Endothelial cell of umbilical vein (primary cell): ENCODE measurements around the gene NLGN2. TPM values are rescaled to one million over a fixed set of nuclear protein-coding genes. Genes with fewer than 3 reads are reported as not detected.

ENCODE experiments used
- BruUV-seq: library from RNA; stranded (reverse); fragments of 400-500 nt; replicated peaks from 2 replicates; lab custom pipeline; 2021; lab: Mats Ljungman, UMichigan
- CTCF ChIA-PET: fragments of 300-600, 350-600 bp; sonication (Branson Sonifier 250); formaldehyde crosslinking; loops from one replicate; lab custom pipeline; 2021; ENCODE audit warnings: antibody characterized with exemption, inconsistent platforms; lab: Charles Lee
- POLR2A ChIA-PET: fragments of 300-600, 350-600 bp; sonication (Branson Sonifier 250); formaldehyde crosslinking; loops from one replicate; lab custom pipeline; 2021; ENCODE audit warnings: antibody characterized with exemption, inconsistent platforms; lab: Charles Lee
- DNase-seq: peaks from one replicate; pipeline ENCODE4 v3.0.0-alpha.2; 2011; ENCODE audit warnings: low read depth, low spot score
- FAIRE-seq: peaks from 2 replicates; lab custom pipeline; 2011; peaks lifted over from hg19 to GRCh38; lab: Jason Lieb, UNC
- H2AFZ ChIP-seq: 2 replicates; pipeline ENCODE4 v1.6.0; 2012; ENCODE audit warnings: low read depth, low read length, control low read depth, inconsistent platforms
- H3K27ac ChIP-seq: 2 replicates; pipeline ENCODE4 v1.5.1; 2011; ENCODE audit warnings: low read depth, mild to moderate bottlenecking, control low read depth, low read length, moderate library complexity; ENCODE audit not compliant: insufficient read depth
- H3K27me3 ChIP-seq, 2 experiments: 2 replicates each; pipeline versions ENCODE4 v1.6.0 to v1.6.1; 2011; ENCODE audit warnings: low read length in 2 of 2, mixed read lengths in 1 of 2; ENCODE audit not compliant: control insufficient read depth in 2 of 2, insufficient read depth in 2 of 2
- H3K36me3 ChIP-seq, 2 experiments: 2 replicates in 1 of 2; 3 replicates in 1 of 2; pipeline ENCODE4 v1.5.1; 2011; ENCODE audit warnings: low read length in 2 of 2, mild to moderate bottlenecking in 1 of 2, moderate library complexity in 1 of 2; ENCODE audit not compliant: control insufficient read depth in 2 of 2, insufficient read depth in 2 of 2; ENCODE audit errors: extremely low read depth in 1 of 2
- H3K4me1 ChIP-seq: 3 replicates; pipeline ENCODE4 v1.5.1; 2011; ENCODE audit warnings: mild to moderate bottlenecking, low read length; ENCODE audit not compliant: control insufficient read depth, insufficient read depth; ENCODE audit errors: extremely low read depth
- H3K4me2 ChIP-seq: 2 replicates; pipeline ENCODE4 v1.6.1; 2011; ENCODE audit warnings: low read length, control low read depth, mixed read lengths; ENCODE audit not compliant: insufficient read depth
- H3K4me3 ChIP-seq, 3 experiments: fragments of 200-600 bp in 1 of 3; sonication (generic), shearing (Covaris generic) in 1 of 3; replicated peaks in 1 of 3; 2 replicates each; pipeline ENCODE4 v1.5.1; 2011 to 2016; ENCODE audit warnings: control low read depth in 3 of 3, low read length in 3 of 3, mild to moderate bottlenecking in 2 of 3, inconsistent platforms in 1 of 3, low read depth in 1 of 3, moderate library complexity in 1 of 3; ENCODE audit not compliant: insufficient read depth in 1 of 3
- H3K79me2 ChIP-seq: 2 replicates; pipeline ENCODE4 v1.6.0; 2012; ENCODE audit warnings: low read length, inconsistent platforms; ENCODE audit not compliant: control insufficient read depth, insufficient read depth
- H3K9ac ChIP-seq: replicated peaks from 2 replicates; pipeline ENCODE3; 2011; ENCODE audit warnings: low read length, control low read depth; ENCODE audit not compliant: insufficient read depth; ENCODE audit errors: extremely low read depth
- H3K9me1 ChIP-seq: replicated peaks from 3 replicates; pipeline ENCODE4 v1.6.0; 2011; ENCODE audit warnings: mild to moderate bottlenecking, low read length; ENCODE audit not compliant: control insufficient read depth, insufficient read depth; ENCODE audit errors: extremely low read depth
- H3K9me3 ChIP-seq: replicated peaks from 2 replicates; pipeline ENCODE4 v1.5.1; 2012; ENCODE audit warnings: low read length, inconsistent platforms; ENCODE audit not compliant: control insufficient read depth, insufficient read depth
- H4K20me1 ChIP-seq: replicated peaks from 2 replicates; pipeline ENCODE3; 2011; ENCODE audit warnings: mild to moderate bottlenecking, low read length; ENCODE audit not compliant: control insufficient read depth, insufficient read depth; ENCODE audit errors: extremely low read depth
- EZH2 ChIP-seq: IDR thresholded peaks from 2 replicates; pipeline ENCODE4 v1.6.1; 2012; ENCODE audit warnings: borderline replicate concordance, low read depth, mild to moderate bottlenecking, moderate library complexity, low read length, inconsistent platforms; ENCODE audit not compliant: severe bottlenecking
- FOS ChIP-seq: IDR thresholded peaks from 2 replicates; pipeline ENCODE4 v1.6.1; 2011; ENCODE audit warnings: mild to moderate bottlenecking, low read length, moderate library complexity, borderline replicate concordance; ENCODE audit not compliant: insufficient read depth
- GATA2 ChIP-seq: IDR thresholded peaks from 2 replicates; pipeline ENCODE4 v1.7.0; 2011; ENCODE audit warnings: low read depth, mild to moderate bottlenecking, moderate library complexity, mixed read lengths, low read length; ENCODE audit not compliant: insufficient read length, insufficient read depth
- JUN ChIP-seq: IDR thresholded peaks from 2 replicates; pipeline ENCODE4 v1.6.1; 2011; ENCODE audit warnings: borderline replicate concordance, low read depth; ENCODE audit not compliant: insufficient read length, insufficient read depth
- MYC ChIP-seq: IDR thresholded peaks from one replicate; pipeline ENCODE4 v1.6.1; 2011; ENCODE audit warnings: mild to moderate bottlenecking, low read depth, low read length
- POLR2A ChIP-seq: IDR thresholded peaks from 2 replicates; pipeline ENCODE4 v1.6.1; 2012; ENCODE audit warnings: low read depth, mild to moderate bottlenecking, control low read depth, low read length
- POLR2AphosphoS5 ChIP-seq: IDR thresholded peaks from 2 replicates; pipeline ENCODE4 v1.6.1; 2012; ENCODE audit warnings: low read depth, mild to moderate bottlenecking, control low read depth, low read length, moderate library complexity; ENCODE audit not compliant: insufficient read depth
- dilution Hi-C: fragments of 300-500 bp; cut with MboI; formaldehyde crosslinking; loops from one replicate; pipeline ENCODE4 v1.15.0; 2019; ENCODE audit warnings: low sequenced_read_pairs; ENCODE audit not compliant: extremely low pct_ligation_motif_present
- intact Hi-C: fragments of 100-400 bp; cut with micrococcal nuclease; formaldehyde crosslinking; loops from one replicate; pipeline ENCODE4 v1.10.0; 2022
- polyA plus RNA-seq, 4 experiments: library from polyadenylated mRNA; depleted of rRNA in 3 of 4; stranded (reverse) in 3 of 4; unstranded in 1 of 4; fragments of >200 nt; gene quantifications; 2 replicates each; pipeline versions ENCODE4 v1.2.1 to v1.2.3, GENCODE V29; 2011 to 2012; ENCODE audit warnings: missing spikeins in 1 of 4
- total RNA-seq: library from RNA; stranded (reverse); gene quantifications from 2 replicates; pipeline ENCODE4 v1.2.3, GENCODE V29; 2021
- TF ChIP-seq, protein P1 (sequence below): IDR thresholded peaks from 2 replicates; pipeline ENCODE4 v1.6.1; 2011; ENCODE audit not compliant: insufficient read depth, insufficient read length
- TF ChIP-seq, protein P2 (sequence below), 2 donors: IDR thresholded peaks; 1 replicate in 1 of 2; 2 replicates in 1 of 2; pipeline ENCODE4 v1.5.1; 2011; ENCODE audit warnings: low read length in 2 of 2, mild to moderate bottlenecking in 2 of 2, moderate library complexity in 2 of 2, control low read depth in 1 of 2, inconsistent platforms in 1 of 2, low read depth in 1 of 2; ENCODE audit not compliant: insufficient read depth in 1 of 2; ENCODE audit errors: extremely low read depth in 1 of 2

Gene NLGN2
- total and polyA plus RNA-seq, 2 donors (not counting 3 experiments of a cell fraction or from before 2014, with no cell fraction given) = 15.4 to 25.9 TPM

DNA sequence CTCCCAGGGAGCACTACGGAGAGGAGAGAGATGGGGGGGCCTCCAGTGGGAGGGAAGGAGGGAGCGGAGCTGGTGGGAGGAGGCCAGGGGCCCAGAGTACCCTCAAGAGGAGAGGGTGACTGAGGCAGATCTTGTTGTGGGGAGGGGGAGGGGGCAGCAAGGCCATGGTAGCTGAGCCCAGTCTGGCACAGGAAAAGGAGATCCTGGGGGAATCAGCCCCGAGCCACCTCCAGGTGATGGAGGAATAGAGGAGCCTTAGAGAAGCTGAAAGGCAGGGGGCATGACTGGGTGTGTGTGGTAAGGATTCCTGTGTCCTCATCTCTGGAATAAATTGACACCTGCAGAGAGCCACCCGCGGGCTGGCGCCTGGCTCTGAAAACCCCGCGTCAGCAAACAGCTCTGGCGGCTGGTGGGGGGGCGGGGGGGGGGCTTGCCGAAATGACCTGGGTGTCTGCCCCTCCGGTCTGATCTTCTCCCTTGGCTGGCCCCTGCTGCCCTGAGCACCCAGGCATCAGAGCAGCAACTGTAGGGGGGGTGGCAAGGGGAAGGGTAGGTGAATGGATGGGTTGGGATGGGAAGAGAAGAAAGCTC is 1.3 kb upstream of the NLGN2 start:
- FAIRE-seq (no peak), DNase-seq (no peak)
- H3K4me3 ChIP-seq = no peak overlapping the region
- H3K4me2 ChIP-seq = no peak overlapping the region
- TF ChIP-seq, protein P1, sequence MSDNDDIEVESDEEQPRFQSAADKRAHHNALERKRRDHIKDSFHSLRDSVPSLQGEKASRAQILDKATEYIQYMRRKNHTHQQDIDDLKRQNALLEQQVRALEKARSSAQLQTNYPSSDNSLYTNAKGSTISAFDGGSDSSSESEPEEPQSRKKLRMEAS = no peak
- TF ChIP-seq, protein P2, sequence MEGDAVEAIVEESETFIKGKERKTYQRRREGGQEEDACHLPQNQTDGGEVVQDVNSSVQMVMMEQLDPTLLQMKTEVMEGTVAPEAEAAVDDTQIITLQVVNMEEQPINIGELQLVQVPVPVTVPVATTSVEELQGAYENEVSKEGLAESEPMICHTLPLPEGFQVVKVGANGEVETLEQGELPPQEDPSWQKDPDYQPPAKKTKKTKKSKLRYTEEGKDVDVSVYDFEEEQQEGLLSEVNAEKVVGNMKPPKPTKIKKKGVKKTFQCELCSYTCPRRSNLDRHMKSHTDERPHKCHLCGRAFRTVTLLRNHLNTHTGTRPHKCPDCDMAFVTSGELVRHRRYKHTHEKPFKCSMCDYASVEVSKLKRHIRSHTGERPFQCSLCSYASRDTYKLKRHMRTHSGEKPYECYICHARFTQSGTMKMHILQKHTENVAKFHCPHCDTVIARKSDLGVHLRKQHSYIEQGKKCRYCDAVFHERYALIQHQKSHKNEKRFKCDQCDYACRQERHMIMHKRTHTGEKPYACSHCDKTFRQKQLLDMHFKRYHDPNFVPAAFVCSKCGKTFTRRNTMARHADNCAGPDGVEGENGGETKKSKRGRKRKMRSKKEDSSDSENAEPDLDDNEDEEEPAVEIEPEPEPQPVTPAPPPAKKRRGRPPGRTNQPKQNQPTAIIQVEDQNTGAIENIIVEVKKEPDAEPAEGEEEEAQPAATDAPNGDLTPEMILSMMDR (IDR thresholded peaks at IDR 0.05; ENCODE audit: extremely low read depth in 1 of 2, insufficient read depth in 1 of 2, low read depth in 1 of 2, low read length in 2 of 2) = no peak
- no peak for TF ChIP-seq EZH2
- TF ChIP-seq GATA2 = no peak
- TF ChIP-seq MYC = no peak
- TF ChIP-seq JUN = no peak
- no peak for TF ChIP-seq POLR2AphosphoS5
- TF ChIP-seq FOS = no peak
- no peak for TF ChIP-seq POLR2A
- dilution Hi-C loops (no loop called here), intact Hi-C loops (no loop called here)
- H3K9ac ChIP-seq = no peak overlapping the region
- H3K27ac ChIP-seq = no peak overlapping the region
- POLR2A ChIA-PET = no interaction called here
- CTCF ChIA-PET = interaction anchor here (1.0 to 1.2 kb wide), 3 partner anchors 12 to 155 kb away, joined by 3 read pairs; partner anchors contain the start of genes PLSCR3 and SENP3
- H3K4me1 ChIP-seq = peaks cover 12% of the 10 kb centered on the region
- no peak overlapping the region for H2AFZ ChIP-seq
- H3K9me1 ChIP-seq = no peaks in the 10 kb centered on the region
- BruUV-seq = no TSS peak
- H4K20me1 ChIP-seq = no peaks in the 10 kb centered on the region
- peaks cover 0 to 15% of the 10 kb centered on the region in 2 experiments for H3K36me3 ChIP-seq
- no peaks in the 10 kb centered on the region for H3K27me3 ChIP-seq
- H3K79me2 ChIP-seq = peaks cover 4% of the 10 kb centered on the region
- no peaks in the 10 kb centered on the region for H3K9me3 ChIP-seq
